A673 (cell line): ENCODE data around the gene CYYR1. TPM values are rescaled to one million over a fixed set of nuclear protein-coding genes. Genes with fewer than 3 reads are reported as not detected.

ENCODE experiments used
- BruUV-seq: library from RNA; stranded (reverse); fragments of 400-500 nt; replicated peaks from 2 replicates; lab custom pipeline; 2021; lab: Mats Ljungman, UMichigan
- CTCF ChIA-PET: fragments of 300-600 bp; sonication (Branson Sonifier 250); formaldehyde crosslinking; loops from one replicate; lab custom pipeline; 2022; ENCODE audit warnings: antibody characterized with exemption; lab: Charles Lee
- POLR2A ChIA-PET: fragments of 300-600 bp; sonication (Branson Sonifier 250); formaldehyde crosslinking; loops from one replicate; lab custom pipeline; 2022; ENCODE audit warnings: antibody characterized with exemption; ENCODE audit not compliant: low non-redundant PET; lab: Charles Lee
- DNase-seq: peaks from one replicate; pipeline ENCODE4 v3.0.0-alpha.2; 2015; ENCODE audit warnings: low spot score
- H3K27ac ChIP-seq: fragments of 200-600 bp; sonication (generic); 2 replicates; pipeline ENCODE4 v1.5.1; 2016; ENCODE audit warnings: mixed run types, low read depth, mild to moderate bottlenecking, mixed read lengths, antibody characterized with exemption, low read length; ENCODE audit not compliant: poor library complexity, severe bottlenecking
- H3K27me3 ChIP-seq: fragments of 200-600 bp; sonication (generic); replicated peaks from 2 replicates; pipeline ENCODE4 v1.6.1; 2017; ENCODE audit warnings: mixed run types, low read depth, mild to moderate bottlenecking, mixed read lengths, antibody characterized with exemption, low read length; ENCODE audit not compliant: insufficient read depth, poor library complexity
- H3K36me3 ChIP-seq: fragments of 200-600 bp; sonication (generic); 2 replicates; pipeline ENCODE4 v1.6.1; 2016; ENCODE audit warnings: mixed run types, mild to moderate bottlenecking, mixed read lengths, antibody characterized with exemption, low read length; ENCODE audit not compliant: insufficient read depth, poor library complexity, severe bottlenecking
- H3K4me1 ChIP-seq: fragments of 200-600 bp; sonication (generic); 2 replicates; pipeline ENCODE4 v1.6.1; 2017; ENCODE audit warnings: mixed run types, mild to moderate bottlenecking, mixed read lengths, antibody characterized with exemption, low read length; ENCODE audit not compliant: insufficient read depth, poor library complexity, severe bottlenecking
- H3K4me3 ChIP-seq: fragments of 200-600 bp; sonication (generic); 2 replicates; pipeline ENCODE4 v1.5.1; 2016; ENCODE audit warnings: low read depth, mixed run types, mild to moderate bottlenecking, mixed read lengths, low read length; ENCODE audit not compliant: poor library complexity, severe bottlenecking
- H3K9me3 ChIP-seq: fragments of 200-600 bp; sonication (generic); 2 replicates; pipeline ENCODE4 v1.6.1; 2016; ENCODE audit warnings: mixed run types, low read depth, mild to moderate bottlenecking, mixed read lengths, antibody characterized with exemption, low read length; ENCODE audit not compliant: poor library complexity, severe bottlenecking
- CTCF ChIP-seq: fragments of 300-800, 200-600 bp; sonication (generic); conservative IDR thresholded peaks from 2 replicates; pipeline ENCODE4 v1.5.1; 2017; ENCODE audit warnings: low read depth, mild to moderate bottlenecking, antibody characterized with exemption, low read length, moderate library complexity, mixed read lengths
- EZH2 ChIP-seq: fragments of 200-600 bp; sonication (generic); IDR thresholded peaks from 2 replicates; pipeline ENCODE4 v1.6.1; 2017; ENCODE audit warnings: borderline replicate concordance, low read depth, mild to moderate bottlenecking, mixed read lengths, antibody characterized with exemption, low read length; ENCODE audit not compliant: poor library complexity, severe bottlenecking
- intact Hi-C: fragments of 100-400 bp; cut with micrococcal nuclease; formaldehyde crosslinking; loops from one replicate; pipeline ENCODE4 v1.10.0; 2022; ENCODE audit not compliant: unreplicated experiment
- total RNA-seq: library from RNA; stranded (reverse); gene quantifications from 2 replicates; pipeline ENCODE4 v1.2.3, GENCODE V29; 2021

CYYR1 gene
- total RNA-seq, 1 experiment from 2014 or later: 96.4 TPM

GRCh38 chr21:26513212-26513611 lies 59.9 kb downstream of the CYYR1 start:
- CTCF ChIA-PET: no interaction called here
- Histone ChIP-seq H3K36me3 (no peaks in the 10 kb centered on the region), H3K27ac (no peak overlapping the region), H3K9me3 (no peaks in the 10 kb centered on the region), H3K4me3 (no peak overlapping the region), H3K27me3 (no peaks in the 10 kb centered on the region), H3K4me1 (peaks cover 22% of the 10 kb centered on the region)
- DNase-seq: peak; percentile 23
- POLR2A ChIA-PET: no interaction called here
- TF ChIP-seq EZH2: no peak
- intact Hi-C loops: no loop called here
- no TSS peak for BruUV-seq

GRCh38 chr21:26512664-26513063 lies 60.4 kb downstream of the CYYR1 start:
- TF ChIP-seq CTCF (no peak), EZH2 (no peak)
- intact Hi-C loops: no loop called here
- Histone ChIP-seq H3K27ac (no peak overlapping the region), H3K36me3 (no peaks in the 10 kb centered on the region), H3K4me1 (peaks cover 24% of the 10 kb centered on the region), H3K4me3 (no peak overlapping the region), H3K27me3 (no peaks in the 10 kb centered on the region), H3K9me3 (no peaks in the 10 kb centered on the region)
- no TSS peak for BruUV-seq
- ChIA-PET POLR2A (no interaction called here), CTCF (no interaction called here)
- no peak for DNase-seq

- H3K27ac ChIP-seq: peak overlapping the region; percentile 12
- no peak for TF ChIP-seq EZH2
- no peak for TF ChIP-seq CTCF
- H3K27me3 ChIP-seq: no peaks in the 10 kb centered on the region
- H3K9me3 ChIP-seq: no peaks in the 10 kb centered on the region
- H3K4me1 ChIP-seq: peaks cover 49% of the 10 kb centered on the region
- no peak for DNase-seq
- ChIA-PET CTCF (no interaction called here), POLR2A (interaction anchor here (0.7 kb wide), 1 partner anchor 11 kb away, joined by 3 read pairs; no protein-coding TSS in a partner anchor)
- intact Hi-C loops: no loop called here
- H3K36me3 ChIP-seq: no peaks in the 10 kb centered on the region
- BruUV-seq: no TSS peak
- no peak overlapping the region for H3K4me3 ChIP-seq
Observed at GRCh38 chr21:26508903-26509302, 64.2 kb downstream of the CYYR1 start.

GRCh38 chr21:26506956-26507355 lies 66.1 kb downstream of the CYYR1 start:
- DNase-seq: peak; percentile 54
- Histone ChIP-seq H3K4me1 (peaks cover 61% of the 10 kb centered on the region), H3K4me3 (no peak overlapping the region), H3K36me3 (no peaks in the 10 kb centered on the region), H3K9me3 (no peaks in the 10 kb centered on the region), H3K27ac (no peak overlapping the region), H3K27me3 (no peaks in the 10 kb centered on the region)
- ChIA-PET POLR2A (no interaction called here), CTCF (no interaction called here)
- no peak for TF ChIP-seq EZH2
- TF ChIP-seq CTCF: no peak
- no TSS peak for BruUV-seq
- intact Hi-C loops: no loop called here
